ENCODE results near the gene JAK2. TPM values are rescaled to one million over a fixed set of nuclear protein-coding genes. Genes with fewer than 3 reads are reported as not detected.
"Not testable (repeated sequence)": the region's sequence is repeated elsewhere in the genome, so short reads cannot be mapped to it uniquely, and the experiment has no call there.

JAK2 gene
- total RNA-seq, 2 donors from 2014 or later = 7.6 to 21.6 TPM

GRCh38 chr9:5089737-5090136 is 104.7 kb downstream of the JAK2 start:
- TF ChIP-seq CTCF (IDR thresholded peaks at IDR 0.05) = no peak
- DNase-seq (ENCODE audit: low spot score) = no peak

DNA sequence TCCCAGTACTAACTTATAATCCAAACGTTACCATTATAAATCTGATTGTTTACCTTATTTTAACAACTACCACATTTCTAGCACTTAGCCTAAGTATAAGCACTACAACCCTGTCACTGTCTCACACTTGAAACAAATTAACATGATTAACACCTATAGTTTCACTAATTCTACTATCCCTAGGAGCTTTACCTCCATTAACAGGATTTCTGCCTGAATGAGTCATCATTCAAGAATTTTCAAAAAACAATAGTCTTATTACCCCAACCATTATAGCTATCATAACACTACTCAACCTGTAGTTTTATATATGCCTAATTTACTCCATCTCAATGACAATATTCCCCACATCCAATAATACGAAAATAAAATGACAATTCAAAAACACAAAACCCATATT is 110.7 kb downstream of the JAK2 start:
- no peak overlapping the region for H3K27ac ChIP-seq
- no peak overlapping the region for H3K4me3 ChIP-seq
- no peaks in the 10 kb centered on the region for H3K4me1 ChIP-seq
- no peaks in the 10 kb centered on the region for H3K27me3 ChIP-seq
- no peaks in the 10 kb centered on the region for H3K9me3 ChIP-seq
- peaks cover 2% of the 10 kb centered on the region for H3K36me3 ChIP-seq
- no peak for DNase-seq (ENCODE audit: low spot score)
- no peak for TF ChIP-seq CTCF (IDR thresholded peaks at IDR 0.05)

More at GRCh38 chr9:5089737-5090136, 104.7 kb downstream of the JAK2 start:
- H3K27ac ChIP-seq = no peak overlapping the region
- no peaks in the 10 kb centered on the region for H3K9me3 ChIP-seq
- no peak overlapping the region for H3K4me3 ChIP-seq
- H3K36me3 ChIP-seq = peaks cover 23% of the 10 kb centered on the region
- no peaks in the 10 kb centered on the region for H3K4me1 ChIP-seq
- no peaks in the 10 kb centered on the region for H3K27me3 ChIP-seq

DNA sequence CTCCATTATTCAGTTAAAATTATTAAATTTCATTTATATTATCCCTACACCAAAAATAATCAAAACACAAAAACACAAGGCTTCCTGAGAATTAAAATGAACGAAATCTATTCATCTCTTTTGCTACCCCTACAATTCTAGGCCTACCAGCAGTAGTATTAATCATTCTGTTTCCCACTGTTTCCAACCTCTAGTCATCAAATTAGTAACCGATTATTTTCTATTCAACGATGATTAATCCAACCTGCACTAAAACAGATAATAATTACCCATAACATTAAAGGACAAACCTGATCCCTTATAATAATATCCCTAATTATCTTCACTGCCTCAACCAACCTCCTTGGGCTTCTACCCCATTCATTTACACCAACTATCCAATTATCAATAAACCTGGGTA is 114.4 kb downstream of the JAK2 start:
- Histone ChIP-seq H3K36me3 (peaks cover 21% of the 10 kb centered on the region), H3K4me1 (no peaks in the 10 kb centered on the region), H3K27me3 (no peaks in the 10 kb centered on the region), H3K4me3 (no peak overlapping the region), H3K27ac (no peak overlapping the region), H3K9me3 (no peaks in the 10 kb centered on the region)
- no peak for TF ChIP-seq CTCF (IDR thresholded peaks at IDR 0.05)
- no peak for DNase-seq (ENCODE audit: low spot score)

- H3K36me3 ChIP-seq = peaks cover 24% of the 10 kb centered on the region
- H3K27me3 ChIP-seq; DNase-seq (ENCODE audit: low spot score); H3K4me3 ChIP-seq; H3K4me1 ChIP-seq; H3K27ac ChIP-seq; H3K9me3 ChIP-seq: not testable (repeated sequence)
Observed at GRCh38 chr9:5101127-5101526, 116.1 kb downstream of the JAK2 start.

DNA sequence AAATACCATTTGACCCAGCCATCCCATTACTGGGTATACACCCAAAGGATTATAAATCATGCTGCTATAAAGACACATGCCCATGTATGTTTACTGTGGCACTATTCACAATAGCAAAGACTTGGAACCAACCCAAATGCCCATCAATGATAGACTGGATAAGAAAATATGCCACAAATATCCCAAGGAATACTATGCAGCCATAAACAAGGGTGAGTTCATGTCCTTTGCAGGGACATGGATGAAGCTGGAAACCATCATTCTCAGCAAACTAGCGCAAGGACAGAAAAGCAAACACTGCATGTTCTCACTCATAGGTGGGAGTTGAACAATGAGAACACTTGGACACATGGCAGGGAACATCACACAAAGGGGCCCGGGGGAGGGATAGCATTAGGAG is 121.4 kb downstream of the JAK2 start:
- not testable (repeated sequence) for H3K27me3 ChIP-seq; H3K9me3 ChIP-seq; DNase-seq (ENCODE audit: low spot score); H3K4me3 ChIP-seq; H3K4me1 ChIP-seq; H3K27ac ChIP-seq
- peaks cover 16% of the 10 kb centered on the region for H3K36me3 ChIP-seq

- DNase-seq (ENCODE audit: low spot score) = no peak
- H3K36me3 ChIP-seq = peaks cover 19% of the 10 kb centered on the region
Observed at GRCh38 chr9:5110867-5111681, 126.0 kb downstream of the JAK2 start.

More at GRCh38 chr9:5110867-5111681, 126.0 kb downstream of the JAK2 start:
- Histone ChIP-seq H3K27me3 (no peaks in the 10 kb centered on the region), H3K9me3 (no peaks in the 10 kb centered on the region), H3K27ac (no peak overlapping the region), H3K4me1 (no peaks in the 10 kb centered on the region), H3K4me3 (no peak overlapping the region)
- TF ChIP-seq CTCF (IDR thresholded peaks at IDR 0.05) = no peak

Measured in right atrium auricular region (tissue), 2 donors.